ENCODE measurements around the gene CAMTA1.

GRCh38 chr1:6757719-6758435 is 27.4 kb upstream of the CAMTA1 start:
- no peak for TF ChIP-seq CTCF (IDR thresholded peaks at IDR 0.05; ENCODE audit: insufficient read depth, low read depth, low read length)
- TF ChIP-seq EZH2 (IDR thresholded peaks at IDR 0.05; ENCODE audit: insufficient read depth, low read length): no peak

Measured in astrocyte (in vitro differentiated cells and primary cell).